GDM1 (cell line): ENCODE measurements around the gene FGD3.
A peak's percentile ranks its signal among the peaks of the same experiment; 100 is the strongest.

ENCODE experiments used
- DNase-seq: peaks from one replicate; lab custom pipeline; 2025; lab: John Stamatoyannopoulos, UW

FGD3 gene

DNA sequence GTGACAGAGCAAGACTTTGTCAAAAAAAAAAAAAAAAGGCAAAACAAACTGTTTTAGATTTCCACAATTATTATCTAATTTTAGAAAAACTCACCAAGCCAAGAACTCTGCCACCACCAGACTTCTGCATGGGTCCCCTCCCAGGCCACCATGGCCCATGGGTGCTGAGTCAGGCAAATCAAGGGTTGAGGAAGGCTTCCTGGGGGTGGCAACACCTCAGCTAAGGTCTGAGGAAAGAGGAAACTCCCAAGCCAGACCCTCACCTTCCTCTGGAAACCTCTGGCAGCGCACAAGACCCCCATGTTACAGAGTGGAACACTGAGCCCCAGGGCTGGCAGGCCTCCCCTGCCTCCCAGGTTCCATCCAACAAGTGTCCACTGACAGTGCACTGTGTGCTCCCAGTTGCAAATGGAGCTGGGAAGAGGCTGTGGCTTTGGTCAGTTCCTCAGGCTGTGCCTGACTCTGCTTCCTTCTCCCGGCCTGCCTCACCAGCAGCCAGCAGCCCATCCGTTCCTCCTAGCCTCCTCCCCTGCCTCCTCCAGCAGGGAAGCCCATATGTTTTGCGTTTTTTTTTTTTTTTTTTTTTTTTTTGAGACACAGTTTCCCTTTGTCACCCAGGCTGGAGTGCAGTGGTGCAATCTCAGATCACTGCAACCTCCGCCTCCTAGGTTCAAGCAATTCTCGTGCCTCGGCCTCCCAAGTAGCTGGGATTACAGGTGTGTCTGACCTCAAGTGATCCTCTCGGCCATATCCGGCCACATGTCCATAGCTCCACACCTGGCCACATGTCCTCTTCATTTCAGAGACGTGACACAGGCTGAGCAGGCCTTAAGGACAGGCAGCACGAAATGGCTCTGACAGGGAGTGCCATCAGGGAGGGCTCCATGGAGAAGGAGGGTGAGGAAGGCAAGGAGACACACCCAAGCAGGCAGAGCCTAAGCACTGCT, 107.7 kb downstream of the FGD3 start:
- DNase-seq: no peak

DNA sequence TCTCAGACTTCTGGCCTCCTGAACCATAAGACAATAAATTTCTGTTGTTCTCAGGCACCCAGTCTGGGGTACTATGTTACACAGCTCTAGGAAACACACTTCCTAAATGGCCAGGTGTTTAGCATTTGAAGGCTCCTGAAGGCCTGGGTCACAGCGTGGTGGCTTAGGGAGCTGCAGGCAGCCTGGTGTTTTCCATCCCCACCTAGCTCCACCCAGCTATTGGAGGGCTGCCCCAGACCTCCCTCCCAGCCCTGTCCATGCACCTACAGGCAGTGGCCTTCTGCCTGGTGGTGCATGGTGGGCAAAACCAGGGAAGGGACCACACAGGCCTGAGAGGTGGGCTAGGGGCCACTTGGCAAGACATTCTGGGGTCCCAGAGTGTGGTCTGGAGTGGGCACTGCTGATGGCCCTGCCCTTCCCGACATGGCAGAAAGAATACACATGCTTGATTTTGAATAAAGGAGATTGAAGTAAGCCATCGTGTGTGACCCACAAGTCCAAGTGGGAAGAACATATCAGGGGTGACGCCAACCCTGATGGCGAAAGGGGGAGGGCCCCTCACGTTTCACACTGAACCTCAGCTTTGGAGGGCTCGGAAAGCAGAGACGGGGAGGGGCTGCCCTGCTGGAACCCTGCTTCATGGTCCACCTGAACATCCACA, 109.8 kb downstream of the FGD3 start:
- DNase-seq: no peak

DNA sequence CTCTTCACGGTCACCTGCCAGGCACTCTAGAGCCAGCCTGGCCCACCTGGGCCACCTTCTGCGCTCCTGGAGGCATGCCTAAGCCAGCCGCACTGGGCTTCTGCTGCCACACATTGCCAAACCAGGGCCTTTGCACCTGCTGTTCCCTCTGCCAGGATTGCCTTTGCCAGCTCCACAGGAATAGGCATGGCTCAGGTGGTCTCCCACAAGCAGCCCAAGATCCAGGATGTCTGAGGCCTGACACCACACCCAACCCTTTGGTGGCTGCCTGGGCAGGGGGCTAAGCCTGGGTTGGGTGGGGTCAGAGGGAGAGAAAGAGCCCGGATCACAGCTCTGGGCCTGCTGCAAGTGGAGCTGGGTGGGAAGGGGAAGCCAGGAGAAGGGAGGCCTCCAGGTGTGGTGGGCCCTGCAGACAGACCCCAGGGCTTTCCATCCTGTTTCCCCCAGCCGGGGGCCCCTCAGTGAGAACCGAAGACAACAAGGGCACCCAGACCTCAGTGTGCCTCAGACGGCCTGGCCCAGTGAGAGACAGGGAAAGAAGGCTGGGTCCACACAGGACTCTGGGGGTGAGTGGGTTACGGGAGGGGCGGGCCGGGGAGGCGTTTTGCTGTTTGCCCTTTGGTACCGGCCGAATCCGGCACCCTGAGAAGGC, 110.5 kb downstream of the FGD3 start:
- DNase-seq: no peak

DNA sequence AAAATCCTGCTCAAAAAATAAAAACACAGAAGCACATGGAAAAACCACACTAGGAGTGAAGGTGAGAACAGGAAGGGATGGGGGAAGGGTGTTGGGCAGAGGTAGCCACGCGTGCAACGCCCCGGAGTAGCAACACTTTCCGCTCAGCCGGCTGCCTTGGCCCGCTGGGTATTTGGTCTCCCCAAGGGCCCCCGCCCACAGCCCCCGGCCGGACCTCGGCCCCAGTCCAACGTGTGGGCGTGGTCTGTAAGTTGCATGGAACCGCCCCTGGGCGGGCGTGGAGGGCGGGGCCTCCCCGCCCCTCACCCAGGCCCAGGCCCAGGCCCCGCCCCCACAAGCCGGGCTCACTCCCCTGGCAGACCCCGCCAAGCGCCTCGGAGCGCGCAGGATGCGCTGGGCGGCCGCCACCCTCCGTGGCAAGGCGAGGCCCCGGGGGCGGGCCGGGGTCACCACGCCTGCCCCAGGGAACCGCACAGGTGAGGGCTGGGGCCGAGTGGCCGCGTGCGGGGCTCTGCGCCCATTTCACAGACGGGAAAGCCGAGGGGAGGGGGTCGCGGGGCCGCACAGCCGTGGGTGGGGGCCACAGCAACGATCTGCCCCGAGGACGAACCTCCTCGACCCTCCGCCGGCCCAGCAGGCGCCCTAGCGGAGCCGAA, 111.2 kb downstream of the FGD3 start, which contains the start of gene SUSD3:
Gene SUSD3 (plus strand): TSS at position 347 of the 656 bp plus-strand sequence. CDS start 42 bp downstream, at position 389.
- peak; percentile 70 for DNase-seq

DNA sequence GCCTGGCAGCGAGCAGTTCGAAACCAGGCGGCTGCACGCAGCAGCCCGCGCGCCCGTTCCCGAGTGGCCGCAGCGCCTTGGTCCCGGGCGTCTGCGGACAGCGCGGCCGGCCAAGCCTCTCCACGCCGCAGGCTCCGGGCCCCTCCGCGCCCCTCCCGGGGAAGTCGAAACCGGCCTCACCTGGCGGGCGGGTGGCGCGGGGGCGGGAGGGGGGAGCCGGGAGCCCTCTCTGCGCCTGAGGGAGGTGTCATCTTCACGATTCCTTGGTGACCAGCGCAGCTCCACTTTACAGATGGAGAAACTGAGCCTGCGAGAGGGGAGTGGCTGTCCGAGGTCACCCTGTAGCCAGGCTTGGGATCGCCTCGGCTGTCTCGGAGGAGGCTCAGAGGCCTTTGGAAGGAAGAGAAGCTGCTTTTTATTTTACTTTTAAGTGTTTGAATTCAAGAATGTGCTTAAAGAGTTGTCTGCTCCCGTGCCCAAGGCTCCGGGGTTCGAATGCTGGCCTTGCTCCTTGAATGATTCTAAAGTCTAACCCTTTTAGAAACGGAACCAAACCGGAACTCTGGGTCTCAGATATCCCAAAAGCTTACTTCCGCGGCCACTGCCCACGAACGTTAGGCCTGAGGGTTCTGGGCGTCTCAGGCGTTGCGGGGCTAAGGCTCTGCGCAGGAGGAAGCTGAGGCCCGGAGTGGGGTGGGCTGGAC, 111.8 kb downstream of the FGD3 start:
- DNase-seq: peak; percentile 77

DNA sequence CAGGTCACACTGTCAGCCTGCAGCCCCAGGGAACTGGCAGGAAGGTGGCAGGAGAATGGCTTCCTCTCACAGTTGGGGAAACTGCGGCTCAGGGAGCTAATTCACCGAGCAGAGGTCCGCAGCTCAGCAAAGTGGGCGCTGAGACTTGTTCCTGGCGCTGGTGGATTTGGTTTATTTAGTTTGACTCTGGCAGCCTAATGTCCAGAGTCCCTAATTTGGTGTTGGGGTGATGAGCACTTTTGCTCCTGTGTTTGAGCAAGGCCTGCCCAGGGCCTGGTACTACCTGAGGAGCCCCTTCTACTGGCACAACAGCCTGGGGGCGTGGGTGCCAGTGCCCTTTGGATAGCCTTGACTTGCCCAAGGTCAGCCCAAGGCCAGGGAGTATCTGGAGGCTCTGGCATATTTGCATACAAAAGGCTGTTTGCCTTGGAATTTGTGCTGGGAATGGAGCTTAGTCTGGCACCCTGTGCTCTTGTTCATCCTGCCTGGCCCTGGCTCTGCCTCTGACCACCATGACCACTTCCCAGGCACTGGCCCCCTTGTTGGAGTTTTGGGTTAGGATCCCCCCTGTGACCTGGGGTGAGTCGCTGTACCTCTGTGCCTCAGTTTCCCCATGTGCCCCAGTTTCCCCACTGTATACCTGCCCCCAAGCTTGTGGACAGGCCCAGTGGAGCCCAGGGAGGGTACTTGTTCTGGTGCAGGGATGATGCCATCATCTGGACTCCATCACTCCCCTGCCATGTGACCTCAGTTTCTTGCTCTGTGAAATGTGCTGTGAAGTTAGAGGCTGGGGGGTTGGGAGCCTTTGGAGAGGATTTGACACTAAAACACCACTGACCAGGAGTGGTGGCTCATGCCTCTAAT, 112.6 kb downstream of the FGD3 start:
- no peak for DNase-seq

DNA sequence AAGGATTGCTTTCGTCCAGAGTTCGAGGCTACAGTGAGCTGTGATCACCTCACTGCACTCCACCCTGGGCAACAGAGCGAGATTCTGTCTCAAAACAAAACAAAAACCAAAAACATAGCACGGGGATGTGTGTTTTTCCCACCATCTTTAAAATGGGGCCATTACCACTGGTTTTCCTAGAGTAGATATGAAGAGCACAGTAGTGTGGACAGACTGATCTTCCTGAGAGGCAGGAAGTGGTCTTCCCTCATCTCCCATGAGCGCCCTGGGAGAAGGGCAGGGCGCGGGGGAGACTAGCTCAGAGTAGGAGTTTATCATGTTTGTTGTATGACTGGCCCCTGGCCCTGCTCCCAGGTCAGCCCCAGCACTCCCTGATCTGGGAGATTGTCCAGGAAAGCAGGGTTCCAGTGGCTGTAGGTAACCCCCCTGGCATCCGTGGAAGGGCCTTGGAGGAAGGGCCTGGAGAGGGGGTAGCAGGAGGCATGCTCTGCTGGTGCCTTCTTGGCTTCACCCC, 113.5 kb downstream of the FGD3 start:
- no peak for DNase-seq

DNA sequence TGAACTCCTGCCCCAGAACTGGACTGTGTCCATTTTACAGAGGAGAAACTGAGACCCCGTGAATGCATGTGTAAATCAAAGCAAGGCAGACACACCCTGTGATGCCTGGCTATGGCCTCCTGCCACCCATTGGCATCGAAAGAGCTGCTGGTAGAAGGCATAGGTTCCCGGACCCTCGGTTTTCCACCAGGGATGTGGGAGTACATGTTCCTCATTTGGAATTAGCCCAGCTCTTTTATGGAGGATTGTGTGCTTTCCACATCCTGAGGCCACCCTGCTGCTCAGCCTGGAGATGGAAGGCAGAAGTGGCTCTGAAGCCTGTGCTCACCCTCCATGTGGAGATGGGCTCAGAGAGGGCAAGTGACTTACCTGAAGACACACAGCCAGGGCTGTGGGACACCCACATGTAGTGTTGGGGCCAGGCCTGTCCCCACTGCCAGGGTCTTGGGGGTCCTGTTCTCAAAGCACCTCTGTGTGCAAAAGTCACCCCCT, 114.0 kb downstream of the FGD3 start:
- no peak for DNase-seq

DNA sequence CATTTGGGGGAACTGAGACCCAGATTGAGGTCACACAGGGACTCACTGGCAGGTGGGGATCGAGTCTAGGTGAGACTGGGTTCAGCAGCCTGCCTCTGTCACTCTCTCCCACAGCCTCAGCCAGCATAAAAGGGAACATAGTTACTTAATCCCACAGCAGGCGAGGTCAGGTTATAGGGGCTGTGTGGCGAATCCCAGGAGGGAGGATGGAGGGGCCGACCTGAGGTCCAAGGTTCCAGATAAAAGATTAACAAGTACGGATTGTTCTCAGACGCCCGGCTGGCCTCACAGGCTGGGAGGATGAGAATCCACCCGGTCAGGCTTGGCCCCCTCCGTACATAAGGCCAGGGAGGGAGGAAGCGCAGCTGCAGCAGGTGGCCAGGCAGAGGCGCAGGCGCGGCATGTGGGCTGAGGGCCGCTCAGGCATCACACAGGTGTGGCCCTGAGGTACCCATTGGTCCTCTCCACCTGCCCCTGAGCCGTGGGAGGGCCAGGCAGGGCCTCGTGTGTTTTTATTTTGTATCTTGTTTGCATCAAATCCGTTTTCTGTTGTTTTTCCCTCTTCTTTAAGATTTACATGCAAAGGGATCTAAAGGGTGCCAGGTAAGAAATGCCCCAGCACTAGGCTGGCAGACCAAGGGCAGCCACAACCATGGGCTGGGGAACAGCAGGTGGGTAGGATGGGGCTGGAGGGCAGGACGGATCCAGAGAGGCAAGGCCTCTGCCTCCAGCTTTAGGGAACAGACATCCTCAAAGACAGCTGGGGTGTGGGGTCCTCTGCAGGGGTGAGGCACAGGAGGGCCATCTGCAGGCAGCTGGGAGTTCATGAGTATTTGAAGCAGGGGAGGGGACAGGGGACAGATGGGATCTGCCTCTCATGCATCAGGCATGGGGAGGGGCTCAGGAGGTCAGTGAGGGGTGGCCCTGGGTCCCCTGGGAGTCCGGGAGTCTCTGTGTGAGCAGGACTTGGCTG, 114.8 kb downstream of the FGD3 start:
- DNase-seq: no peak

DNA sequence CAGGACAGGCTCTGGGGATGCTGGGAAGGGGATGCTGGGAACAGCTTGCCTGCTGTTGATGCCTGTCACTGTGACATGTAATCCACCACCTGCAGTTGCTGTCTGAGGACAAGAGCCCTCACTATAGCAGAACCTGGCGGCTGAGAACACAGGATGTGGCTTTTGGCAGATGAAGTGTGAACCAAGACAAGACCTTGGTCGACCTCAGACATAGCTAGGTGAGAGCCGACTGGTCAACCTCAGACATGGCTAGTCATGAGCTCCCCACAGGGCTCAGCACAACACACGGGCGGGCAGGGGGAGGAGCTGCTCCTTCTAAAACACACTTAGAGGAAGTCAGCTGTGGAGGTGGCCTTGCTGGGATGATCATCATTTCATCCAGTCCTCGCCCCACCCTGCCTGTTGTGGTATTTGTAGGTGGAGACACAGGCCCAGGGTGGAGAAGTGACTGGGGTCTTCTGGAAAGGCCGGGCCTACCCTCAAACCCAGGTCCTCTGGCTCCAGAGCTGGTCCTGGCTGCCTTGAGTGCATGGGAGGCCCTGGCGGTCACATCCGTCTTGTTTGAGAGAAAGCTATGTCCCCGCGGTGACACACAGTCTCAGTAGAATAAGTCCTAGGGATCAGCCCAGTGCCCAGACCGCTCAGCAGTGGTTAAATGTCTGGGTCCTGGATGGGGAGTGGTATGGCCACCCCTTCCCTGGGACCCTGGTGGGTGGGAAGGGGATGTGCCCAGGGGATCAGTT, 117.2 kb downstream of the FGD3 start:
- peak; percentile 94 for DNase-seq

DNA sequence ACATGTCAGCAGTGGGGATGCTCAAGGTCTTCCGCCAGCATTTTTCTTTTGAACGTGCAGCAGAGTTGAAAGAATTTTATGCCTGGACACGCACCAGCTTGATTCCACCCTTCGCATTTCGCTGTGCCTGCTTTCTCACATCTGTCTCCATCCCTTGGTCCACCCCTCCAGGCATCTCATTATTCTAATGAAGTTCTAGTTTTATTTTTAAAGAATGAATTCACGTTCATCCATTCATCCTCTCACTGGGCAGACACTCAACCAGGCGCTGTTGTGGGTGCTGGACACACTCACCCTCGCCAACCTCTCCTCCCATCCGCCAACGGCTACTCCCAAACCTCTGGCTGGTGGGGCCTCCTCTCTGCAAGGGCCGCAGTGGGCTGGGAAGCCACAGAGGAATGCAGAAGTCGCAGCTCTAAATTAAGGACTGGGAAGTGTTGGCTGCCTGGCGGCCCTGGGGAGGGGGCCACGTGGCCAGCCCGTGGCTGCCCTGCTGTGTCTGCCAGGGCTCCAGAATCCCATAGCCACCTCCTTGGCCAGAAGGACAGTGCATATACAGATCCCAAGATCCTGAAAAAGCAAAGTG, 117.9 kb downstream of the FGD3 start:
- peak; percentile 65 for DNase-seq

DNA sequence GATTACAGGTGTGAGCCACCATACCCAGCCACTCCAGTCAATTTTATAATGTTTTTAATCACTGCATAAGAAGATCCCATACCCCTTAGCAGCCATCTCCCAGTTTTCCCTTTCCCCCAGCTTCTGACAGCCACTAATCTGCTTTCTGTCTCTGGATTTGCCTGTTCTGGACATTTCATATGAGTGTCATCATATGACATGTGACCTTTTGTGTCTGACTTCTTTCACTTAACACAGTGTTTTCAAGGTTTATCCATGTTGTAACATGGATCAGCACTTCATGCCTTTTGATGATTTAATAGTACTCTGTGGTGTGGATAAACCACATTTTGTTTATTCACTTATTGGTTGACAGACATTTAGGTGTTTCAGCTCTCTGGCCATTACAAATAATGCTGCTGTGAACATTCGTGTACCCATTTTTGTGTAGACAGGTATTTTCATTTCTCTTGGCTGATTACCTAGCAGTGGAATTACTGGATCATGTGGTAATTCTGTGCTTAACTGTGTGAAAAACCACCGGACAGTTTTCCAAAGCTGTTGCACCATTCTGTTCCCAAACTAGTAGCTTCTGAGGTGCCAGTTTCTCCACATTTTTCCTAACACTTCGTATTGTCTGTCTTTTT, 119.8 kb downstream of the FGD3 start:
- no peak for DNase-seq

DNA sequence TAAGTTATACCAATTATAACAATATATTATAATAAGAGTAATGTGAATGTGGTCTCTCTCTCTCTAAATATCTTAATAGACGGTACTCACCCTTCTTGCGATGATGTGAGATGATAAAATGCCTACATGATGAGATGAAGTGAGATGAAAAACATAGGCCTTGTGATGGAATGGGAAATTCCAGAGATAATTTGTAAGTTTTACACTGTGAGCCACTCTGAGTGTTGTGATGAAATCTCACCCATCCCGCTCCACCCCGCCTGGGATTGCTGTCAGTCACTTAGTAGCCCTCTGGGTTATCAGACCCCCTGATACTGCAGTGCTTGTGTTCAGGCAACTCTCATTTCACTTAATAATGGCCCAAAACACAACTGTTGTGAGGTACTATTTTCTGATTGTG, 121.6 kb downstream of the FGD3 start:
- no peak for DNase-seq

DNA sequence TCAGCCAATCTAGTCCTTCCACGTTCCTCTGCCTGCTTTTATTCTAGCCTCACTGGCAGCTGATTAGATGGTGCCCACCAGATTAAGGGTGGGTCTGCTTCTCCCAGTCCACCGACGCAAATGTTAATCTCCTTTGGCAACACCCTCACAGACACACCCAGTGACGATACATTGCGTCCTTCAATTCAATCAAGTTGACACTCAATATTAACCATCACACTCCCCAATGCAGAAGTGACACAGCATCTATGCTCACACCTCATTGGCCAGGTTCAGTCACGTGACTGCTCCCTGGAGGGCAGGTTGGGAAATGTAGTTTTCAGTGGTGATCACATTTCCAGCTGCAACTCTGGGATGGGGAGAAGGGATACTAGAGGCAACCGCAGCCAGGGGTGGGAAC, 124.1 kb downstream of the FGD3 start:
- DNase-seq: no peak

DNA sequence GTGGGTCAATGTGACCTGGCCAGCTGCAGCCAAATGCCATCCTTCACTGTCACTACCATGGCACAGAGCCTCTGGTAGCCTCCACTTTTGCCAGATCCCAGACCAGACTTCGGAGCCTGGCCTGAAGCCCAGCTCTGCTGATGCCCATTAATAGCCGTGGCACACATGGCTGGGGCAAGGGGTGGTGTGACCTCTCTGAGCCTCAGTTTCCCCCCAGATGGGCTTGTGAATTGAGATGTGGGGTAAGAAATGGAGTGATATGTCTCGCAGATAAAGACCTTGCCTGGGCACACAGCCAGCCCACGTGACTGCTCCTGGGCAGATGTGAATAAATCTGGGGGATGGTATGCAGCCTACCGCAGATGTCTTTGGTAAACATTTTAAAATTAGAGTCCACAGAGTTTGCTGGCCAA, 125.1 kb downstream of the FGD3 start:
- no peak for DNase-seq

DNA sequence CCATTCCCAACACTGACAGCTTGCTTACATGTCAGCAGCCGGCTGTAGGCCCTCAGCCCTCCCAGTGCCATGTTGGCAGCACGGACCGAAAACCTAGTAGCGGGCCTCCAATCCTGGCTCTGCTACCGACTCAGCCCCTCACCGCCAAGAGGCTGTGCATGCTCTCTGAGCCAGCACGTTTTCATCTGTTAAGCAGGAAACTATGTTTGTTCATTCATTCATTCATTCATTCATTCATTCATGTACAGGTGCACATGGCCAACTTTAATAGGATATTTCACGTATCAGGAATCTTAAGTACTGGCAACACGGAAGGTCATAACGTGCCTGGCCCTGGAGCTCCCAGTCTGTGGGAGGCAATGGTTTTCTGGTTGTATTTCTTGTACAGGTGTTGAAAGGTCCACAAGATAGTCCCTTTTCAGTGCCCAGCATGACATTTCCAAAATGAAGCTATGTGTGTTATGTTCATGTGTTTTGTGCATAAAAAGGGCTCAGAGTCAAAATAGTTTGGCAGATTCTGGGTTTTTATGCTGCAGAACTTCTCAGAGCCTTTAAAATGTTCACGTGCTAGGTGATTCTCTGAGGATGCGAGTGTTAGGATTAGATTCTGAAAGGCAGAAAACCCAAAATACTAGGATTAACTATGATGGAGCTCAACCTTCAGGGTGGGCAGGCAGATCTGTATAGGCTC, 128.9 kb downstream of the FGD3 start:
- no peak for DNase-seq

DNA sequence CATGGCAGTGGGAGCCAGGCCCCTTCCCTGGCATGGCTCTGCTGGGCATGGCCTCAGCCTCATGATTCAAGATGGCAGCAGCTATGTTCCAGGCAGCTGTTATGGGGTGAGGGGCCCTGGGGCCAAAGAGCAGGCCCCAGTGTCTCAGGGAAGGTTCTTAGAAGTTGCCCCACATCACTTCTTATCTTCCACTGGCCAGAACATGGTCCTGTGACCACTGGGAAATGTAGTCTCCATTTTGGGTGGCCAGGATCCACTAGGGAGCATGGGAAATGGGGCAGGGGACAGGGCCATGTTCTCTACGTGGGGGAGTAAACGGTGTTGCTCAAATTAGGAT, 129.4 kb downstream of the FGD3 start:
- DNase-seq: no peak
